Measurements from ENCODE around the gene SEPTIN12.

SEPTIN12 gene

DNA sequence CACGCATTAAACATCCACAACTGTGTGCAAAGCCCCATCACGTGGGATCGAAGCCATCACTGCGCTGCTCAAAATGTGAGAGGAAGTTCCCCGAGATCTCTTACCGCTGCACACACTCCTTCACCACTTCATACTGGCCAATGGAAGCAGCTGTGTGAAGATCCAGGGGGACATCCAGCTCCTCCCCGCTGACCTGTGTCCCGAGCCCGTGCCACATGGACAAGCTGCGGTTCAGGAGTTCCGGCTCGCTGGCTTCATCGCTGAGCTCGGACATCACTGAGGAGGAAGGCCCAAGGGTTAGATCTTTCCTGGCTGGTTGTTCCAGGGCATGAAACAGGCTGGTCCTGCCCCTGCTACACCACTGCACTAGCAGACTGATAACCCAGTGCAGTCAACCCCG lies 58.3 kb downstream of the SEPTIN12 start:
- no peak for DNase-seq (ENCODE audit: low read depth, low spot score)

DNA sequence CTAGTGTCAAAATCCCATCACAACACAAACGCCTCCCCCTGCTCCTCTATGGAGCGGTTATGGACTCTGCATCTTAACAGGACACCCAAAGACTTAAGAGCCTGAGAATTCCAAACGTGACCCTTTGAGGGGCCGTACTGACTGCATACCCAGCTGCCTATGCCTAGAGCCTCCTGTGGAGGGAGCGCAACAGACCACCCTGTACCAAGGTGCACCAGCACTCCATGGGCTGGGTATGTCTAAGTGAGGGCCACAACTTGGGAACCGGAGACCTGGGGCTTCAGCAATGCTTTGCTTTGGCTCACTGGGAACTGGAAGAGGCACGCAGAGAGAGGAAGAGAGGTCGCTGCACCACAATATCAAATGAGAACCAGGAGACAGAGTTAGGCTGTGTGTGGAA lies 59.5 kb downstream of the SEPTIN12 start:
- DNase-seq (ENCODE audit: low read depth, low spot score), result no peak
